Left ventricle myocardium inferior (tissue), 1 donor: ENCODE data around the gene PSMA5. TPM values are rescaled to one million over a fixed set of nuclear protein-coding genes. Genes with fewer than 3 reads are reported as not detected.

Experiments
- DNase-seq: peaks from one replicate; pipeline ENCODE4 v3.0.0-alpha.2; 2020
- H3K27ac ChIP-seq: fragments of 200-600 bp; replicated peaks from 2 replicates; pipeline ENCODE4 v1.8.0; 2021
- H3K27me3 ChIP-seq: fragments of 200-600 bp; 2 replicates; pipeline ENCODE4 v1.8.0; 2021; ENCODE audit warnings: low read depth
- H3K36me3 ChIP-seq: fragments of 200-600 bp; 2 replicates; pipeline ENCODE4 v1.8.0; 2021
- H3K4me1 ChIP-seq: fragments of 200-600 bp; 2 replicates; pipeline ENCODE4 v1.8.0; 2021
- H3K4me3 ChIP-seq: fragments of 200-600 bp; 2 replicates; pipeline ENCODE4 v1.8.0; 2021; ENCODE audit warnings: mild to moderate bottlenecking, moderate library complexity
- H3K9me3 ChIP-seq: fragments of 200-600 bp; replicated peaks from 2 replicates; pipeline ENCODE4 v1.8.0; 2021
- intact Hi-C: fragments of 100-400 bp; cut with micrococcal nuclease; formaldehyde crosslinking; loops from one replicate; pipeline ENCODE4 v1.11.0; 2022
- total RNA-seq: library from RNA; stranded (reverse); fragmentation: NEBNext Ultra II Directional; extraction: Animal tissue kit (Norgen Biotek cat#: 25700); gene quantifications from one replicate; pipeline ENCODE4 v1.2.1, GENCODE V29; 2021
- TF ChIP-seq, protein P1 (sequence below): fragments of 200-600 bp; IDR thresholded peaks from 2 replicates; pipeline ENCODE4 v1.8.0; 2021; ENCODE audit warnings: antibody characterized with exemption, mild to moderate bottlenecking, borderline replicate concordance
- donor health status: DM: no; HTN: yes; CAD: no; lungs with severe emphysema.

Gene PSMA5
- total RNA-seq, 1 donor from 2014 or later = 49.9 TPM

DNA sequence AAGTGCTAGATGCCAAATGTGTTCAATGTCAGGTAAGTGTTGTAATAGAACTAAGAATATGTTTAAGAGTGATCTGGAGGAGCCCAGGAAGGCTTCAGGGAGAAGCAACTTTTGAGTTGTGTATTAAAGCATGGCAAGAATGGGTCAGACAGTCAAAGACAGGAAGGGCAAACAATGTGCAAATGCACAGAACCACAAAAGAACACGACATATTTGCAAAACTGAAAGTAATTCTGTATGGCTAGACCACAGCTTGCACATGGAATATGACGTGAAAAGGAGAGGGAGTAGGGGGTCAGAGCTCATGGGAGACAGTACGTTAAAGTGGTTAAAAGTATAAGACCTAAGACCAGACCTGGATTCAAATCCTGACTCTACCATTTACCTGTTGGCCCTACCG is 21.4 kb downstream of the PSMA5 start:
- TF ChIP-seq, protein P1, sequence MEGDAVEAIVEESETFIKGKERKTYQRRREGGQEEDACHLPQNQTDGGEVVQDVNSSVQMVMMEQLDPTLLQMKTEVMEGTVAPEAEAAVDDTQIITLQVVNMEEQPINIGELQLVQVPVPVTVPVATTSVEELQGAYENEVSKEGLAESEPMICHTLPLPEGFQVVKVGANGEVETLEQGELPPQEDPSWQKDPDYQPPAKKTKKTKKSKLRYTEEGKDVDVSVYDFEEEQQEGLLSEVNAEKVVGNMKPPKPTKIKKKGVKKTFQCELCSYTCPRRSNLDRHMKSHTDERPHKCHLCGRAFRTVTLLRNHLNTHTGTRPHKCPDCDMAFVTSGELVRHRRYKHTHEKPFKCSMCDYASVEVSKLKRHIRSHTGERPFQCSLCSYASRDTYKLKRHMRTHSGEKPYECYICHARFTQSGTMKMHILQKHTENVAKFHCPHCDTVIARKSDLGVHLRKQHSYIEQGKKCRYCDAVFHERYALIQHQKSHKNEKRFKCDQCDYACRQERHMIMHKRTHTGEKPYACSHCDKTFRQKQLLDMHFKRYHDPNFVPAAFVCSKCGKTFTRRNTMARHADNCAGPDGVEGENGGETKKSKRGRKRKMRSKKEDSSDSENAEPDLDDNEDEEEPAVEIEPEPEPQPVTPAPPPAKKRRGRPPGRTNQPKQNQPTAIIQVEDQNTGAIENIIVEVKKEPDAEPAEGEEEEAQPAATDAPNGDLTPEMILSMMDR = no peak
- intact Hi-C loops = loop anchor here (5.0 kb wide), 1 partner anchor 63 kb away; no protein-coding TSS in a partner anchor
- no peak overlapping the region for H3K27ac ChIP-seq
- H3K27me3 ChIP-seq = no peaks in the 10 kb centered on the region
- H3K4me1 ChIP-seq = peaks cover 10% of the 10 kb centered on the region
- H3K4me3 ChIP-seq = no peak overlapping the region
- H3K9me3 ChIP-seq = no peaks in the 10 kb centered on the region
- H3K36me3 ChIP-seq = peaks cover 84% of the 10 kb centered on the region
- no peak for DNase-seq

DNA sequence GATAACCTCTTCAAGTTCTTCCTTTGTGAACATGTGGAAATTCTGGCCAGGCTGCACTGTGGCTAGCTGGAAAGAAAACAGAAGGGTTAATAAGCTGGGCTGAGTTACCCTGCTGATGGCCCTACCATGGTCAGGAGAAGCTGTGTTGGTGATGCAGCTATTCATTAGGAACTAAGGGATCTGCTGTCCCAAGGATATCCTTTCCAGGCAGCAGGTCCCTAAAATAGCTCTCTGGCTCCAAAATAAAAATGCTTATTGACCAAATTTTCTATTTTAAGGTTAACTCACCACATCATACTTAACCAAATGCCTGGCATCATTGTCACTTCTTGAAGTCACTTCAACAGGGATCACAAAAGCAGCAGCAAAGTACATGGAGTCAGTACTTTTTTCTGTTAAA is 24.2 kb downstream of the PSMA5 start:
- H3K4me1 ChIP-seq = peaks cover 25% of the 10 kb centered on the region
- H3K36me3 ChIP-seq = peaks cover 58% of the 10 kb centered on the region
- no peaks in the 10 kb centered on the region for H3K9me3 ChIP-seq
- TF ChIP-seq, protein P1 = no peak
- H3K27ac ChIP-seq = peak overlapping the region; percentile 18
- H3K27me3 ChIP-seq = no peaks in the 10 kb centered on the region
- DNase-seq = no peak
- no peak overlapping the region for H3K4me3 ChIP-seq
- intact Hi-C loops = no loop called here

DNA sequence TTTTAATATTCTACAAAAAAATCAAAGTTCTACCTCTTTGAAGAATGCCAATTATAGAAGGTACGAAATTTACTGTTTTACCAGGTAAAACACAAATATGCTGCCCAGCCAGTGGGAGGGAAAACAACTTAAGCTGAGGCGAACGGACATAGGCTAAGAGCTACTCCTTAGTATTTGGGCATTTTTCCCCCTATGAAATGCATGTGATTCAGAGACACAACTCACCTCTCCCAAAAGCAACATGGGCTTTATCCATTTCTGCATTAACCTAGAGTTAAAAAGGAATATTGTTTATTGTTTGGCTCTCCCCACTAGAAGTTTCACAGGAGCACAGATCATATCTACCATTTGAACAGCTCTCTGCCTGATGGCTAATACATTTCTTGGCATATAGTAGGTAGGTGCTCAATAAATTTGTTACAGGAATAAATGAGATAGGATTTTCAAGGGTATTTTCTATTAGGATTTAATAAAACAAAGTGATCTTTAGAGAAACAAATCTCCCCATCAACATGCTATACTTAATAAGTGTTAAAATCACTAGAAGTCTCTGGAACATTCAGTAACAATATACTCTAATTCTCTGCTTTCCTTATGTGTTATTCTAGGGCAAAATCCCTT is 26.1 kb downstream of the PSMA5 start:
- no peaks in the 10 kb centered on the region for H3K27me3 ChIP-seq
- no peaks in the 10 kb centered on the region for H3K9me3 ChIP-seq
- no peak overlapping the region for H3K4me3 ChIP-seq
- peaks cover 40% of the 10 kb centered on the region for H3K36me3 ChIP-seq
- no peak for DNase-seq
- TF ChIP-seq, protein P1 = no peak
- no peak overlapping the region for H3K27ac ChIP-seq
- intact Hi-C loops = no loop called here
- peaks cover 44% of the 10 kb centered on the region for H3K4me1 ChIP-seq

DNA sequence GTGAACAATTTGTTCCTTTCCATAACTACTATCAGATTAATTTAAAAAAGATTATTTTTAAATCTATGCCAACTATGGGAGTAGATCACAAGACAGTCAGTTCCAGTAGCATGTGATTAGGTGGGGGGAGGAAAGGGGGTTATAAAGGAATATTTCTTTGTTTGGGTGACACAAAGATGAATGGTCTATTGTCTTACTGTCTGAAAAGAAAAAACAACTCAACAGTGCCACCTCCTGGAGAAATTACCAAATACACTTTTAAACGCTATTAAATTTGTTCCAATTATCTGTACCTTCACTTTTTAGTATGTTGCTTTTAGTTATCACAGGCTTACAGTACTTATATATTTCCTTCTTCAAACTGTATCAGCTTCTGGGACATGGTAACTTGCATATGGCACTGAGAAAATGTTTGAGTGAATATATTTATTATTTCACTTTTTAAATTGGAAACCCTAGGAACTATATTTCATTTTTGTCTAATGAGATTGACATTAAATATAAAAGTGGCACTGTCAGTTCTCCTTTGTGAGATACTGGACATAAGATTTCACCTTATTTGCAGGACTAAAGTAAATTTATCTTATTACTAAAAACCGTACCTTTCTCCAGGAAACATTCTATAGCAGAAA is 26.8 kb downstream of the PSMA5 start:
- Histone ChIP-seq H3K36me3 (peaks cover 34% of the 10 kb centered on the region), H3K4me1 (peaks cover 48% of the 10 kb centered on the region), H3K27ac (no peak overlapping the region), H3K4me3 (no peak overlapping the region), H3K9me3 (no peaks in the 10 kb centered on the region), H3K27me3 (no peaks in the 10 kb centered on the region)
- intact Hi-C loops = loop anchor here (5.0 kb wide), 1 partner anchor 117 kb away; the partner anchor contains the start of gene PSRC1
- TF ChIP-seq, protein P1 = peak; percentile 69
- no peak for DNase-seq

DNA sequence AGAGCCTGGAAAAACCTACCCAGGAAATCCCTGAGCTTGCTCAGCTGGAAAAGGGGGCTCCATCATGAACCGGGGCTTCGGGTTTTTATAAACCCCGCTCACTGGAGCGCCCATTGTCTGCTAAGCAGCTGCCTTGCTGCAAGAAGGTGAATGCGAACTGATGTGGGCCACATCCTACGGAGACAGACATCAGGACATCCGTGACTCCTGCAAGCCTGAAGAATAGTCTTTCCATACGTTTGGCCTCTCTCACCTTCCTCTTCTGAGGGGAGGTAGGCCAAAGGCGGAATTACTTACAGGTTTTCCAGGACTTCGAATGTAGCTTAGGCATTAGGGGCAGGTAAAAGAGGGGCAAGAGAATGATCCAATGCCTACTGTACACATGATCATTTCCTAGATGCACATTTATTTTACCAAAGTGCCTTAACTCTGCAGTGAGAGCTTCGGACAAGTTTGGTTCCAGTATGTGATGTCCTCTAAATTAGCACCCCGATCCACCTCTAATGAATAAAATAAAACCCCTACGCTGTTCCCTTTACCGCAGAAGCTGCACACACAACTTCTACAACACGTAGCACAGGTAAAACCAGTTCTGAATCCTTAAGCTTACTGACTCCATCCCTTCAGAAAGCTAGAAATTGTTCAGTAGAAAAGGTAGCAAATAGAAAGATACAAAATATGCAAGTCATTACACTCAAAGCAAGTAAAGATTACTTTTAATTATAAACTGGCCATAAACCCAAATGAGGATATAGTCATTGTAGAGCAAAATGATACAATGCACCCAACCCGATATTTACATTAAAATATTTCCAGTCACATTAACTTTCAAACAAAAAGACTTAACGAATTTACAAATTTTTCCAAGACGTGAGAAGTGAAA is 27.7 kb downstream of the PSMA5 start:
- H3K4me1 ChIP-seq = peaks cover 57% of the 10 kb centered on the region
- no peaks in the 10 kb centered on the region for H3K9me3 ChIP-seq
- H3K27me3 ChIP-seq = no peaks in the 10 kb centered on the region
- peak overlapping the region; percentile 92 for H3K27ac ChIP-seq
- intact Hi-C loops = loop anchor here (5.0 kb wide), 1 partner anchor 116 kb away; the partner anchor contains the start of gene PSRC1
- TF ChIP-seq, protein P1 = no peak
- DNase-seq = no peak
- H3K4me3 ChIP-seq = peak overlapping the region; percentile 74
- peaks cover 25% of the 10 kb centered on the region for H3K36me3 ChIP-seq
